ENCODE results near the gene SLC9A9. TPM values are rescaled to one million over a fixed set of nuclear protein-coding genes. Genes with fewer than 3 reads are reported as not detected.

The SLC9A9 gene
- total RNA-seq, 2 donors from 2014 or later: 1.3 to 3.7 TPM

DNA sequence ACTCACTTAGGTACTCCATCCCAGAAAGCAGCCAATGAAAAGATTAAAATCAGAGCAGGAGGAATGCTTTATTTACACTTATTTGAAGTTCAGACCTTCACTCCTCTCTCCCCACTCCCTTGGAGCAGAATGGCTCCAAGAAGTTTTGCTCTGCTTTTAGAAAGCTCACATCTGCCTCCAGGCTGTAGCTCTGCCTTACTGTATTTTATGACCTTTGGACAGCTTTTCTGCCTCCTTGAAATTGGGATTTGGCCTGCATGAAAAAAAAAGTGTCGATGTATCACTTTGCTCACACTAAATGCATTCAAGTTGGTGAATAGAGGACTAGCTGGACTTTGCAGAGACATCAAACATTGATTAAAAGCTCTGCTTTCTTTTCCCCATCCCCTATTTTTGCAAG lies 95.3 kb downstream of the SLC9A9 start:
- no peak overlapping the region for H3K4me3 Mint-ChIP-seq
- no peaks in the 10 kb centered on the region for H3K27me3 ChIP-seq (ENCODE audit: control insufficient read depth, insufficient read depth, low read length, poor library complexity, severe bottlenecking)
- H3K9ac ChIP-seq (ENCODE audit: extremely low read depth, low read length, poor library complexity, severe bottlenecking): no peak overlapping the region
- H3K4me1 Mint-ChIP-seq: peaks cover 13% of the 10 kb centered on the region
- no peaks in the 10 kb centered on the region for H3K9me3 ChIP-seq (ENCODE audit: control insufficient read depth, low read length)
- no peak overlapping the region for H3K4me3 ChIP-seq (ENCODE audit: low read length)
- no peak overlapping the region for H3K27ac ChIP-seq (ENCODE audit: low read depth, low read length)
- 67 to 90% methylated on average over 1 of the region's 1 CpG for WGBS, 2 experiments (ENCODE audit: insufficient coverage in 1 of 2, insufficient read length in 1 of 2)
- no peak for DNase-seq
- TF ChIP-seq, protein P1, sequence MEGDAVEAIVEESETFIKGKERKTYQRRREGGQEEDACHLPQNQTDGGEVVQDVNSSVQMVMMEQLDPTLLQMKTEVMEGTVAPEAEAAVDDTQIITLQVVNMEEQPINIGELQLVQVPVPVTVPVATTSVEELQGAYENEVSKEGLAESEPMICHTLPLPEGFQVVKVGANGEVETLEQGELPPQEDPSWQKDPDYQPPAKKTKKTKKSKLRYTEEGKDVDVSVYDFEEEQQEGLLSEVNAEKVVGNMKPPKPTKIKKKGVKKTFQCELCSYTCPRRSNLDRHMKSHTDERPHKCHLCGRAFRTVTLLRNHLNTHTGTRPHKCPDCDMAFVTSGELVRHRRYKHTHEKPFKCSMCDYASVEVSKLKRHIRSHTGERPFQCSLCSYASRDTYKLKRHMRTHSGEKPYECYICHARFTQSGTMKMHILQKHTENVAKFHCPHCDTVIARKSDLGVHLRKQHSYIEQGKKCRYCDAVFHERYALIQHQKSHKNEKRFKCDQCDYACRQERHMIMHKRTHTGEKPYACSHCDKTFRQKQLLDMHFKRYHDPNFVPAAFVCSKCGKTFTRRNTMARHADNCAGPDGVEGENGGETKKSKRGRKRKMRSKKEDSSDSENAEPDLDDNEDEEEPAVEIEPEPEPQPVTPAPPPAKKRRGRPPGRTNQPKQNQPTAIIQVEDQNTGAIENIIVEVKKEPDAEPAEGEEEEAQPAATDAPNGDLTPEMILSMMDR (conservative IDR thresholded peaks at IDR 0.05): no peak
- H3K9me3 Mint-ChIP-seq: no peaks in the 10 kb centered on the region
- no peaks in the 10 kb centered on the region for H3K27me3 Mint-ChIP-seq (ENCODE audit: insufficient read depth)
- no peaks in the 10 kb centered on the region for H3K36me3 ChIP-seq (ENCODE audit: control insufficient read depth, insufficient read depth, low read length)
- no peaks in the 10 kb centered on the region for H3K36me3 Mint-ChIP-seq (ENCODE audit: low read depth)
- H3K4me1 ChIP-seq (ENCODE audit: control insufficient read depth, insufficient read depth, low read length): no peaks in the 10 kb centered on the region
- no peak overlapping the region for H3K27ac Mint-ChIP-seq

DNA sequence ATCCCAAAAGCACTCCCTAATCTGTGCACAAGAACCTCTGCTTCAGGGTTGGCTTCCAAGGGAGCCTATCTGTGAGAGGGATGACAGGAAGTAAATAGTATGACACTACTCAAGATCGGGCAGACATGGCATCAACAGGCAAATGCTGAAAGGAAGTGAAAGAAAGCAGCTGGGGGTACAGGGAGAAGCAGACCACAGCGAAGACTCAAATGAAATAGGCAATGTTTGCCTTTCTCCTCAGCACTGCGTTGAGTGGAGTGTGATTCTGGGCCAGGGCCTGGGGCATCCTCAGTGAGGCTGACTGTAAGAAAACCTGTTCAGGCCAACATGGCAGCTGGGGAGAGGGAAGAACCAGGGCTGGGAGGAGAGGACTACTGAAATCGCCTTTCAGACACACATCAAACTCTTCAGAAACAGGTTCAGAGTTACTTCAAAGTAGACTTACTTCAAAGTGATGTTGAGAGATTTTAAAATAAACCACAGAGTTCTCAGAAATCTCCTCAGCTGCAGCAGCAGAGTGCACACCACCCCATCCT lies 96.6 kb downstream of the SLC9A9 start:
- Histone ChIP-seq H3K36me3 (ENCODE audit: control insufficient read depth, insufficient read depth, low read length) (no peaks in the 10 kb centered on the region), H3K9me3 (ENCODE audit: control insufficient read depth, low read length) (no peaks in the 10 kb centered on the region), H3K27ac (ENCODE audit: low read depth, low read length) (no peak overlapping the region), H3K27me3 (ENCODE audit: control insufficient read depth, insufficient read depth, low read length, poor library complexity, severe bottlenecking) (no peaks in the 10 kb centered on the region), H3K4me3 (ENCODE audit: low read length) (no peak overlapping the region), H3K9ac (ENCODE audit: extremely low read depth, low read length, poor library complexity, severe bottlenecking) (no peak overlapping the region), H3K4me1 (ENCODE audit: control insufficient read depth, insufficient read depth, low read length) (no peaks in the 10 kb centered on the region)
- no peak overlapping the region for H3K27ac Mint-ChIP-seq
- 87 to 96% methylated on average over 3 to 4 of the region's 4 CpGs for WGBS, 2 experiments (ENCODE audit: insufficient coverage in 1 of 2, insufficient read length in 1 of 2)
- H3K4me3 Mint-ChIP-seq: no peak overlapping the region
- no peak for DNase-seq
- H3K4me1 Mint-ChIP-seq: peaks cover 9% of the 10 kb centered on the region
- TF ChIP-seq, protein P1 (conservative IDR thresholded peaks at IDR 0.05): no peak
- H3K27me3 Mint-ChIP-seq (ENCODE audit: insufficient read depth): no peaks in the 10 kb centered on the region
- no peaks in the 10 kb centered on the region for H3K36me3 Mint-ChIP-seq (ENCODE audit: low read depth)
- H3K9me3 Mint-ChIP-seq: no peaks in the 10 kb centered on the region

DNA sequence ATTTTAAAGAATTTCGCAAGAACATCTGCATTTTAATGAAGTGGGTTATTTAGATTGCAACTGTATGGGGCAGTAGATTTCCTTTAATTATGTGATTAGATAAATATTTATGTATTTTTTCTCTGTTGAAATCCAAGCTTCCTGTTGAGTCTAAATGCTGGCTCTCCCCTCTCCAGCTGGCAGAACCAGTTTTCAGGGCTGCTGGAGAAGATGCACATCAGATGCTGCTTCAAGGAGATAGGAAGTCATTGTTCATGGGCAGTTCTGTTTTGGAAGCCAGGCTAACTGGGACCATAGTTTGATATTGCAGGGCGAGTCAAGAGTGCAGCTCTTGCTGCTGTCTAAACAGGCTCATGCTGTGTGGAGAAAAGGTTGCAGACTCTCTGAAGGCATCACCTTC lies 97.4 kb downstream of the SLC9A9 start:
- DNase-seq: no peak
- Histone ChIP-seq H3K4me3 (ENCODE audit: low read length) (no peak overlapping the region), H3K36me3 (ENCODE audit: control insufficient read depth, insufficient read depth, low read length) (no peaks in the 10 kb centered on the region), H3K4me1 (ENCODE audit: control insufficient read depth, insufficient read depth, low read length) (no peaks in the 10 kb centered on the region), H3K27ac (ENCODE audit: low read depth, low read length) (no peak overlapping the region), H3K9me3 (ENCODE audit: control insufficient read depth, low read length) (no peaks in the 10 kb centered on the region), H3K27me3 (ENCODE audit: control insufficient read depth, insufficient read depth, low read length, poor library complexity, severe bottlenecking) (no peaks in the 10 kb centered on the region), H3K9ac (ENCODE audit: extremely low read depth, low read length, poor library complexity, severe bottlenecking) (no peak overlapping the region)
- Mint-ChIP-seq H3K9me3 (no peaks in the 10 kb centered on the region), H3K27ac (no peak overlapping the region), H3K36me3 (ENCODE audit: low read depth) (no peaks in the 10 kb centered on the region), H3K4me3 (no peak overlapping the region), H3K4me1 (peaks cover 9% of the 10 kb centered on the region), H3K27me3 (ENCODE audit: insufficient read depth) (no peaks in the 10 kb centered on the region)
- TF ChIP-seq, protein P1 (conservative IDR thresholded peaks at IDR 0.05): no peak
- WGBS, 2 experiments (ENCODE audit: insufficient coverage in 1 of 2, insufficient read length in 1 of 2): 94 to 95% methylated on average over 2 of the region's 2 CpGs
